Tibial nerve (tissue), 4 donors: Measurements from ENCODE around the gene TBC1D21.

Experiments
- EP300 ChIP-seq, 2 donors: sonication (generic); formaldehyde crosslinking; IDR thresholded peaks; one replicate each; pipeline ENCODE4 v1.6.1; 2017; ENCODE audit warnings: antibody characterized with exemption in 2 of 2, mild to moderate bottlenecking in 1 of 2
- POLR2A ChIP-seq, 2 donors: fragments of 450-650 bp; IDR thresholded peaks; one replicate each; pipeline ENCODE4 v1.6.1; 2017; ENCODE audit warnings: antibody characterized with exemption in 2 of 2, mild to moderate bottlenecking in 2 of 2, moderate library complexity in 2 of 2
- TF ChIP-seq, protein P1 (sequence below), 5 experiments: fragments of 200-600 bp in 3 of 5; fragments of 450-650 bp in 2 of 5; sonication (generic) in 3 of 5; IDR thresholded peaks; one replicate each; pipeline ENCODE4 v1.5.1; 2016 to 2019; ENCODE audit warnings: antibody characterized with exemption in 5 of 5, mild to moderate bottlenecking in 3 of 5, moderate library complexity in 2 of 5

DNA sequence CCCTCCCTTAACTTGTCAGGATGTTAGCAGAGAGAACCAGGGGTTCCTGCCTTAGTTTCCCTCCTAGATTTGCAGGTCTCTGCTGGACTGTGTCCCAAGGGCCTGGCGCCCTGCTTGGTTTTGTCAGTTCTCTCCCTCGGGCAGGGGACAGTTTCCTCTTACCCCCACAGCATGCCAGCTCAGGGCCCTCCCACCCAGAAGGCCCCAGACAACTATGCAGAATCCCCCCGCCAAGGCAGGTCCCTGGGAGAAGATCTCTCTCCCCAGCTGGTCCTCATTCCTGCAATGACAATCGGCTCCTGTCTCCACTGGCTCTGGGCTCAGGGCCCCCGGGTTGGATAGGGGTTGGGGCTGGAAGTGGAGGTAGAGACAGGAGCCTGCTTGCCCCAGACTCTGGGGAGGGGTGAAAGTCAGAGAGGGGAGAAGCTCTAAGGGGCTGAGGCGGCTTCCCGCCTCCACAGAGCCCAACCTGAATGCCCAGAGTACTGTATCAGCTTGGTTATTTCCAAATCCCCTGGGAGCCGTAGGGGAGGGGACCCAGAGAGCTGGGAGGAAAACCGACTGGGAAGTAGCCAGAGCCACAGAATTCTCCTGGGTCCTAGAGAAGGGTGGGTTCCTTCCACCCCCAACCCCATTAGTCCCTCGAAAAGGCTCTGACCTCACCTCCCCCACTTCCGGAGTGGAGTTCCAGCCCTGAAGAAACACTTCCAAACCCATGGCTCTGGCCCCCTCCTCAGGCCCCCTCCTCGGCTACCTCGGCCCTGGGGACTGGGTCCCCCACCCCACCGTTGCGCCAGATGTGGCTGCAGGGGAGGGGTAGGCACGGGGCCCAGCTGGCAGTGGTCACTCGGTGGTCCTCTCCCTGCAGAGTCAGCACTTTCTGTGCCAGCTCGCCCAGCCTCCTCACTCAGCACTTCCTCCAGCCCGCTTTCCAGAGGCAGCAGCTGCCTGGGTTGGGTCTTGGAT lies 49.1 kb downstream of the TBC1D21 start:
- TF ChIP-seq, protein P1, sequence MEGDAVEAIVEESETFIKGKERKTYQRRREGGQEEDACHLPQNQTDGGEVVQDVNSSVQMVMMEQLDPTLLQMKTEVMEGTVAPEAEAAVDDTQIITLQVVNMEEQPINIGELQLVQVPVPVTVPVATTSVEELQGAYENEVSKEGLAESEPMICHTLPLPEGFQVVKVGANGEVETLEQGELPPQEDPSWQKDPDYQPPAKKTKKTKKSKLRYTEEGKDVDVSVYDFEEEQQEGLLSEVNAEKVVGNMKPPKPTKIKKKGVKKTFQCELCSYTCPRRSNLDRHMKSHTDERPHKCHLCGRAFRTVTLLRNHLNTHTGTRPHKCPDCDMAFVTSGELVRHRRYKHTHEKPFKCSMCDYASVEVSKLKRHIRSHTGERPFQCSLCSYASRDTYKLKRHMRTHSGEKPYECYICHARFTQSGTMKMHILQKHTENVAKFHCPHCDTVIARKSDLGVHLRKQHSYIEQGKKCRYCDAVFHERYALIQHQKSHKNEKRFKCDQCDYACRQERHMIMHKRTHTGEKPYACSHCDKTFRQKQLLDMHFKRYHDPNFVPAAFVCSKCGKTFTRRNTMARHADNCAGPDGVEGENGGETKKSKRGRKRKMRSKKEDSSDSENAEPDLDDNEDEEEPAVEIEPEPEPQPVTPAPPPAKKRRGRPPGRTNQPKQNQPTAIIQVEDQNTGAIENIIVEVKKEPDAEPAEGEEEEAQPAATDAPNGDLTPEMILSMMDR (IDR thresholded peaks at IDR 0.05): no peak
- no peak for TF ChIP-seq POLR2A (IDR thresholded peaks at IDR 0.05)
- TF ChIP-seq EP300 (IDR thresholded peaks at IDR 0.05): no peak
